Measurements from ENCODE around the gene ASB9. TPM values are rescaled to one million over a fixed set of nuclear protein-coding genes. Genes with fewer than 3 reads are reported as not detected.

Gene ASB9
- total and polyA plus RNA-seq, 2 of the 8 experiments (the other 6 are each of a cell fraction or from before 2014, with no cell fraction given), result 0.54 to 1.2 TPM

DNA sequence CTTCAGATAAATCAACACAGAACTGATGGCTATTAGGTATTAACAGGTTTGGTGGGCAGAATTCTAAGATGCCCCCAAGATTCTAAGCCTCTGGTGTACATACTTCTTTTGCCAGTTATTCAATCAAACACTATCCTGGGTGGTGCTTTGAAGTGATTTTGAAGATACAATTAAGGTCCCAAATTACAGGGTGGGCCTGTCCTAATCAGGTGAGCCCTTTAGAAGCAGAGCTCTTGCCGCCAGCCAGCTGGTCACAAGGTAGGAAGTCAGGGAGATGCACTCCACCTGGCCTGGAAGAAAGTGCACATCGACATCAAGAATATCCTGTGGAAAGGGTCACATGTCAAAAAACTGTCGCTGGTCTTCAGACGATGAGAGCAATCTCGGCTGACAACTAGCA is 29.5 kb downstream of the ASB9 start (continued):
- TF ChIP-seq RAD21 (IDR thresholded peaks at IDR 0.05 in 1 of 2, conservative IDR thresholded peaks at IDR 0.05 in 1 of 2; ENCODE audit: low read depth in 2 of 2, low read length in 2 of 2) (no peak), SIX5 (IDR thresholded peaks at IDR 0.05; ENCODE audit: low read depth, low read length) (no peak)
